ENCODE results near the gene ABCC5. TPM values are rescaled to one million over a fixed set of nuclear protein-coding genes. Genes with fewer than 3 reads are reported as not detected.

The ABCC5 gene
- total and polyA plus RNA-seq, 3 donors from 2014 or later: 35.2 to 77.9 (median 61.5) TPM

GRCh38 chr3:183968666-183969245 lies 48.9 kb downstream of the ABCC5 start:
- H3K4me3 ChIP-seq: no peak overlapping the region
- H3K27ac ChIP-seq: no peak overlapping the region
- H3K36me3 ChIP-seq (ENCODE audit: low read depth, missing control alignments): no peaks in the 10 kb centered on the region
- no peak for DNase-seq
- no peaks in the 10 kb centered on the region for H3K27me3 ChIP-seq
- TF ChIP-seq POLR2A (IDR thresholded peaks at IDR 0.05): no peak
- no peak for TF ChIP-seq CTCF (IDR thresholded peaks at IDR 0.05)
- no peaks in the 10 kb centered on the region for H3K9me3 ChIP-seq
- H3K4me1 ChIP-seq: no peaks in the 10 kb centered on the region
- intact Hi-C loops (cut with DNase I; ENCODE audit: low total_unique reads): no loop called here
- 75 to 86% methylated on average over 4 of the region's 4 CpGs for WGBS, 2 donors

- no peak for DNase-seq
- H3K27ac ChIP-seq: no peak overlapping the region
- no peaks in the 10 kb centered on the region for H3K36me3 ChIP-seq (ENCODE audit: low read depth, missing control alignments)
- no peaks in the 10 kb centered on the region for H3K9me3 ChIP-seq
- H3K4me3 ChIP-seq: no peak overlapping the region
- H3K4me1 ChIP-seq: no peaks in the 10 kb centered on the region
- 95% methylated on average over 3 of the region's 3 CpGs for WGBS, 2 donors
- intact Hi-C loops (cut with DNase I; ENCODE audit: low total_unique reads): no loop called here
- no peak for TF ChIP-seq POLR2A (IDR thresholded peaks at IDR 0.05)
- TF ChIP-seq CTCF (IDR thresholded peaks at IDR 0.05): no peak
- no peaks in the 10 kb centered on the region for H3K27me3 ChIP-seq
Measured at GRCh38 chr3:183967693-183968092, 50.0 kb downstream of the ABCC5 start.

GRCh38 chr3:183966361-183966791 lies 51.3 kb downstream of the ABCC5 start:
- Histone ChIP-seq H3K9me3 (no peaks in the 10 kb centered on the region), H3K27me3 (no peaks in the 10 kb centered on the region), H3K4me1 (no peaks in the 10 kb centered on the region), H3K27ac (no peak overlapping the region), H3K36me3 (ENCODE audit: low read depth, missing control alignments) (no peaks in the 10 kb centered on the region), H3K4me3 (no peak overlapping the region)
- TF ChIP-seq POLR2A (IDR thresholded peaks at IDR 0.05): no peak
- TF ChIP-seq CTCF (IDR thresholded peaks at IDR 0.05): no peak
- intact Hi-C loops (cut with DNase I; ENCODE audit: low total_unique reads): no loop called here
- 81 to 93% methylated on average over 3 to 4 of the region's 4 CpGs for WGBS, 2 donors
- no peak for DNase-seq

- no peak for DNase-seq
- WGBS, 2 donors: 84 to 89% methylated on average over 3 of the region's 3 CpGs
- Histone ChIP-seq H3K27ac (no peak overlapping the region), H3K9me3 (no peaks in the 10 kb centered on the region), H3K4me1 (no peaks in the 10 kb centered on the region), H3K27me3 (no peaks in the 10 kb centered on the region), H3K36me3 (ENCODE audit: low read depth, missing control alignments) (no peaks in the 10 kb centered on the region), H3K4me3 (no peak overlapping the region)
- intact Hi-C loops (cut with DNase I; ENCODE audit: low total_unique reads): no loop called here
- TF ChIP-seq CTCF (IDR thresholded peaks at IDR 0.05): no peak
- TF ChIP-seq POLR2A (IDR thresholded peaks at IDR 0.05): no peak
Measured at GRCh38 chr3:183962807-183963206, 54.9 kb downstream of the ABCC5 start.

- TF ChIP-seq POLR2A (IDR thresholded peaks at IDR 0.05) (no peak), CTCF (IDR thresholded peaks at IDR 0.05) (no peak)
- WGBS, 2 donors: 90 to 91% methylated on average over 4 of the region's 4 CpGs
- Histone ChIP-seq H3K4me1 (no peaks in the 10 kb centered on the region), H3K9me3 (no peaks in the 10 kb centered on the region), H3K36me3 (ENCODE audit: low read depth, missing control alignments) (no peaks in the 10 kb centered on the region), H3K27ac (no peak overlapping the region), H3K4me3 (no peak overlapping the region), H3K27me3 (no peaks in the 10 kb centered on the region)
- intact Hi-C loops (cut with DNase I; ENCODE audit: low total_unique reads): no loop called here
- DNase-seq: no peak
Measured at GRCh38 chr3:183959214-183959613, 58.5 kb downstream of the ABCC5 start.
